HL-60 (cell line): ENCODE data around the gene DVL3.

ENCODE experiments used
- DNase-seq, 2 experiments: peaks; one replicate each; pipeline ENCODE4 v3.0.0-alpha.2; 2010 to 2020; ENCODE audit warnings: low read depth in 1 of 2, low spot score in 1 of 2
- H3K27ac ChIP-seq: fragments of 250-450 bp; sonication (Bioruptor Pico); replicated peaks from 2 replicates; pipeline ENCODE4 v1.5.1; 2020; ENCODE audit warnings: mild to moderate bottlenecking, moderate library complexity
- H3K27me3 ChIP-seq: fragments of 250-450 bp; sonication (Bioruptor Pico); 2 replicates; pipeline ENCODE4 v1.5.1; 2021; ENCODE audit warnings: mild to moderate bottlenecking, moderate library complexity; ENCODE audit not compliant: insufficient read depth, poor library complexity, severe bottlenecking
- H3K4me3 ChIP-seq: replicated peaks from 2 replicates; pipeline ENCODE4 v1.5.1; 2011; ENCODE audit warnings: mild to moderate bottlenecking, control low read depth, low read length; ENCODE audit not compliant: insufficient read depth
- CTCF ChIP-seq: IDR thresholded peaks from one replicate; pipeline ENCODE4 v1.5.1; 2011; ENCODE audit warnings: low read length, control low read depth, inconsistent platforms; ENCODE audit not compliant: insufficient read depth
- GABPA ChIP-seq: IDR thresholded peaks from 2 replicates; pipeline ENCODE4 v1.6.1; 2012; ENCODE audit warnings: low read depth
- POLR2AphosphoS5 ChIP-seq: IDR thresholded peaks from 2 replicates; pipeline ENCODE4 v1.6.1; 2012; ENCODE audit warnings: low read depth
- REST ChIP-seq: IDR thresholded peaks from 2 replicates; pipeline ENCODE4 v1.6.1; 2012; ENCODE audit warnings: low read depth; ENCODE audit not compliant: insufficient replicate concordance
- SPI1 ChIP-seq: IDR thresholded peaks from 2 replicates; pipeline ENCODE4 v1.6.1; 2012; ENCODE audit warnings: low read depth, mild to moderate bottlenecking, borderline replicate concordance

Gene DVL3

GRCh38 chr3:184135149-184135910, 19.8 kb upstream of the DVL3 start, which contains the start of gene EIF2B5:
Gene EIF2B5, plus strand, starts transcription at chr3:184135358. Its CDS starts 28 bp downstream, at chr3:184135386.
- Histone ChIP-seq H3K4me3 (peak within 1 kb of the TSS; percentile 81), H3K27ac (peak within 1 kb of the TSS; percentile 87), H3K27me3 (no peaks in the 10 kb centered on the region)
- peak; percentile 91 to 94 for DNase-seq
- TF ChIP-seq CTCF = no peak
- peak; percentile 61 for TF ChIP-seq GABPA
- TF ChIP-seq SPI1 = peak; percentile 82; the same call in 1 of the 2 replicates
- TF ChIP-seq POLR2AphosphoS5 = peak; percentile 88
- peak; percentile 70 for TF ChIP-seq REST

- peak overlapping the region; percentile 81 for H3K4me3 ChIP-seq
- no peaks in the 10 kb centered on the region for H3K27me3 ChIP-seq
- H3K27ac ChIP-seq = peak overlapping the region; percentile 87
- peak; percentile 43; the same call in 1 of the 2 replicates for TF ChIP-seq SPI1
- TF ChIP-seq CTCF = no peak
- no peak for DNase-seq
Measured at GRCh38 chr3:184135911-184136260, 19.3 kb upstream of the DVL3 start.

- Histone ChIP-seq H3K27ac (no peak overlapping the region), H3K27me3 (no peaks in the 10 kb centered on the region), H3K4me3 (no peak overlapping the region)
- TF ChIP-seq SPI1 (no peak), CTCF (no peak), REST (no peak), POLR2AphosphoS5 (no peak), GABPA (no peak)
- DNase-seq = no peak
Measured at GRCh38 chr3:184140436-184140835, 14.7 kb upstream of the DVL3 start.

GRCh38 chr3:184142199-184142598, 13.0 kb upstream of the DVL3 start:
- Histone ChIP-seq H3K27ac (no peak overlapping the region), H3K4me3 (no peak overlapping the region), H3K27me3 (no peaks in the 10 kb centered on the region)
- TF ChIP-seq REST (no peak), CTCF (no peak), SPI1 (no peak), POLR2AphosphoS5 (no peak), GABPA (no peak)
- DNase-seq = no peak
